ENCODE measurements around the gene EIF1. TPM values are rescaled to one million over a fixed set of nuclear protein-coding genes. Genes with fewer than 3 reads are reported as not detected.

The EIF1 gene
- total RNA-seq, 4 donors from 2014 or later = 222 to 842 (median 375) TPM

DNA sequence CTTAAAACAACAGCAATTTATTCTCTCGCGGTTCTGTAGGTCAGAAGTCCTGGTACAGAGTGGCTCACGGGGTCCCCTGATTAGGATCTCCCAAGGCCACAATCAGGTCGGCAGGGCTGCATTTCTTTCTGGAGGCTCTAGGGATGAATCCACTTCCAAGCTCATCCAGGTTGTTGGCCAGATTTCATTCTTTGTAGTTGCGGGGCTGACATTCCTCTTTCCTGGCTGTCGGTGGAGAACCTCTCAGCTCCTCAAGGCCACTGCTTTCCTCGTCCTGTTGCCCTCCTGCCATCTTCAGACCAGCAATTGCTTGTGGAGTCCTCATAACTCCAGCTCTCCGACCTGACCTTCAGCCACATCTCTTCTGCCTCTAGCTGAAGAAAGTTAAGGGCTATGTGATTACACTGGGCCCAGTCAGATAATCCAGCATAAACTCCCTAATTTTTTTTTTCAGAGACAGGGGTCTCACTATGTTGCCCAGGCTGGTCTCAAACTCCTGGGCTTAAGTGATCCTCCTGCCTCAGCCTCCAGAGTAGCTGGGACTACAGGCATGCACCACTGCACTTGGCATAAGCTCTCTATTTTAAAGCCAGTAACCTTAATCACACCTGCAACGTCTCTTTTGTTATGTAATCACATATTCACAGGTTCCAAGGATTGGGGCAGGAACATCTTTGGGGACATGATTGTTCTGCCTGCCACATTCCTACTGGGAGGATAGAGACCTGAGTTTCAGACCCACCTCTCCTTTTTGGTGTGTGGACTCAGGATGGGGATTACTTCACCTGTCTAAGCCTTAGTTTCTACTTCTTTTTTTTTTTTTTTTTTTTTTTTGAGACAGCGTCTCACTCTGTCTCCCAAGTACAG, 19.4 kb downstream of the EIF1 start:
- Histone ChIP-seq H3K27ac (no peak overlapping the region), H3K9me3 (no peaks in the 10 kb centered on the region), H3K36me3 (no peaks in the 10 kb centered on the region), H3K27me3 (no peaks in the 10 kb centered on the region), H3K4me3 (no peak overlapping the region), H3K4me1 (no peaks in the 10 kb centered on the region)
- ATAC-seq = no peak
- intact Hi-C loops (cut with DNase I; ENCODE audit: low total_unique reads) = no loop called here
- no peak for TF ChIP-seq POLR2A (IDR thresholded peaks at IDR 0.05)
- TF ChIP-seq, protein P1, sequence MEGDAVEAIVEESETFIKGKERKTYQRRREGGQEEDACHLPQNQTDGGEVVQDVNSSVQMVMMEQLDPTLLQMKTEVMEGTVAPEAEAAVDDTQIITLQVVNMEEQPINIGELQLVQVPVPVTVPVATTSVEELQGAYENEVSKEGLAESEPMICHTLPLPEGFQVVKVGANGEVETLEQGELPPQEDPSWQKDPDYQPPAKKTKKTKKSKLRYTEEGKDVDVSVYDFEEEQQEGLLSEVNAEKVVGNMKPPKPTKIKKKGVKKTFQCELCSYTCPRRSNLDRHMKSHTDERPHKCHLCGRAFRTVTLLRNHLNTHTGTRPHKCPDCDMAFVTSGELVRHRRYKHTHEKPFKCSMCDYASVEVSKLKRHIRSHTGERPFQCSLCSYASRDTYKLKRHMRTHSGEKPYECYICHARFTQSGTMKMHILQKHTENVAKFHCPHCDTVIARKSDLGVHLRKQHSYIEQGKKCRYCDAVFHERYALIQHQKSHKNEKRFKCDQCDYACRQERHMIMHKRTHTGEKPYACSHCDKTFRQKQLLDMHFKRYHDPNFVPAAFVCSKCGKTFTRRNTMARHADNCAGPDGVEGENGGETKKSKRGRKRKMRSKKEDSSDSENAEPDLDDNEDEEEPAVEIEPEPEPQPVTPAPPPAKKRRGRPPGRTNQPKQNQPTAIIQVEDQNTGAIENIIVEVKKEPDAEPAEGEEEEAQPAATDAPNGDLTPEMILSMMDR (IDR thresholded peaks at IDR 0.05 in 4 of 5, conservative IDR thresholded peaks at IDR 0.05 in 1 of 5) = no peak
- no peak for DNase-seq
- in situ Hi-C loops (cut with MboI; ENCODE audit: low sequenced_read_pairs in 4 of 4) = no loop called here

DNA sequence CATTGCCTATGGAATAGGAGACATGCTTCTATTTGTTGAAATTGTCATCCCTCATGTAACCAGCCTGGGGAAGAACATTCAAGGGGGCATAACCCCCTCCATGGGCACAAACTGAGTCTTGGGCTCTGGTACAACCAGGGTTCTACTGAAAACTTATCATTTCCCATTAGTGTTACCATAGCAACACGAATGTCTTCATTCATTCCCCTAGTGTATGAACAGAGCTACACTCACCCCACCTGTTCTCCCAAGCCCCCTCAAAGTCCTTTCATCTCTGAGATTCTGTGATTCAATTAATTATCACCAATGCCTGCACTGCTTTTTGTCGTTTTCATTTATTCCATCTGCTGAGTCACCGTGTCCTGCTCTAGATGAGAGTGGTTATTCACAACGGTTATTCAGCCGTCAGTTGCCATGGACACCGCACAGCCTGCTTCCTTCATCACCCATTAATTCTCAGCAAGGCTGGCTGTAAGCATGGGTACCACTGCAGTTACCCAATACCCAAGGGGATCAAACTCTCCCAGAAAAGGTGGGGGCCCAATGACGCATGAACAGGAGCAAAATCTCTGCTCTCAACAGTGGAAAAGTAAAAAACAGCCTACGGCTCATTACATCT, 21.9 kb downstream of the EIF1 start:
- ATAC-seq (no peak), DNase-seq (no peak)
- Histone ChIP-seq H3K4me1 (no peaks in the 10 kb centered on the region), H3K27me3 (no peaks in the 10 kb centered on the region), H3K27ac (no peak overlapping the region), H3K9me3 (no peaks in the 10 kb centered on the region), H3K4me3 (no peak overlapping the region), H3K36me3 (no peaks in the 10 kb centered on the region)
- no peak for TF ChIP-seq POLR2A (IDR thresholded peaks at IDR 0.05)
- TF ChIP-seq, protein P1 (IDR thresholded peaks at IDR 0.05 in 4 of 5, conservative IDR thresholded peaks at IDR 0.05 in 1 of 5) = no peak
- intact Hi-C loops (cut with DNase I; ENCODE audit: low total_unique reads) = no loop called here
- in situ Hi-C loops (cut with MboI; ENCODE audit: low sequenced_read_pairs in 4 of 4) = no loop called here

DNA sequence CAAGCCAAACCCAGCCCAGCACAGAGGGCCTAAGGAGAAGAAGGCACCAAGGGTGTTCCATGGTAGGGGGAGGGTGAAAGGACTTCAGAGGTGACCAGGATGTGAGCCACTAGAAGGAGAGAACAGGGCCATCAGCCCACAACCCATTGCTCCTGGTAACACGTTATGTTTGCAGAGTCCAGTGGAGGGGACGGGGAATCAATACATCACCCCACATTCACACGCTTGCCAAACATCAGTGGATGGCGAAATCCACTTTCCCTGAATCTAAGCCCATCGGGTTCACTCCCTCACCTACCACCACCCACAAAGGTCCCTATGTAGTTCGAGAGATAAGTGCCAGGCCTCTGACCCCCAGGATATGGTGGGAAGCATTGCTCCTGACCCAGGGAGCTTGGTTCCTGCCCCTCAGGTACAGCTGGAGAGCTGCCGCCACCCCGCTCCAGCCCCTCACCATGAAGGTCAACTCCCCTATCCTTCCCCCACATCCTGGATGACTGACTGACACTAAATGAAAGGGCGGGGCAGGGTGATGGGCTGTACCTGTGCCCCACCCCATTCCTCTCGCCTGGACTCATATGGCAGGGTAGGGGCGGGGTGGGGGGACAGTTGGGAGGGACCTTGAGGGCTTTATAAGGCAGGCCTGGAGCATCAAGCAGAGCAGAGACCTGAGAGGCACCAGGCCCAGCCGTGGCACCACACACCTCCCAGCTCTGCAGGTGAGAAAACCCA, 23.1 kb downstream of the EIF1 start, which contains the start of gene GAST:
GAST (plus strand) TSS at position 663 of the 732 bp plus-strand sequence. CDS start 3,106 bp downstream, outside the sequence.
- Histone ChIP-seq H3K4me3 (no peak within 1 kb of the TSS), H3K27me3 (no peaks in the 10 kb centered on the region), H3K36me3 (no peaks in the 10 kb centered on the region), H3K27ac (no peak within 1 kb of the TSS), H3K9me3 (no peaks in the 10 kb centered on the region), H3K4me1 (no peaks in the 10 kb centered on the region)
- TF ChIP-seq, protein P1 (IDR thresholded peaks at IDR 0.05 in 4 of 5, conservative IDR thresholded peaks at IDR 0.05 in 1 of 5) = no peak
- TF ChIP-seq POLR2A (IDR thresholded peaks at IDR 0.05) = no peak
- in situ Hi-C loops (cut with MboI; ENCODE audit: low sequenced_read_pairs in 4 of 4) = no loop called here
- intact Hi-C loops (cut with DNase I; ENCODE audit: low total_unique reads) = no loop called here
- ATAC-seq (no peak), DNase-seq (no peak)

DNA sequence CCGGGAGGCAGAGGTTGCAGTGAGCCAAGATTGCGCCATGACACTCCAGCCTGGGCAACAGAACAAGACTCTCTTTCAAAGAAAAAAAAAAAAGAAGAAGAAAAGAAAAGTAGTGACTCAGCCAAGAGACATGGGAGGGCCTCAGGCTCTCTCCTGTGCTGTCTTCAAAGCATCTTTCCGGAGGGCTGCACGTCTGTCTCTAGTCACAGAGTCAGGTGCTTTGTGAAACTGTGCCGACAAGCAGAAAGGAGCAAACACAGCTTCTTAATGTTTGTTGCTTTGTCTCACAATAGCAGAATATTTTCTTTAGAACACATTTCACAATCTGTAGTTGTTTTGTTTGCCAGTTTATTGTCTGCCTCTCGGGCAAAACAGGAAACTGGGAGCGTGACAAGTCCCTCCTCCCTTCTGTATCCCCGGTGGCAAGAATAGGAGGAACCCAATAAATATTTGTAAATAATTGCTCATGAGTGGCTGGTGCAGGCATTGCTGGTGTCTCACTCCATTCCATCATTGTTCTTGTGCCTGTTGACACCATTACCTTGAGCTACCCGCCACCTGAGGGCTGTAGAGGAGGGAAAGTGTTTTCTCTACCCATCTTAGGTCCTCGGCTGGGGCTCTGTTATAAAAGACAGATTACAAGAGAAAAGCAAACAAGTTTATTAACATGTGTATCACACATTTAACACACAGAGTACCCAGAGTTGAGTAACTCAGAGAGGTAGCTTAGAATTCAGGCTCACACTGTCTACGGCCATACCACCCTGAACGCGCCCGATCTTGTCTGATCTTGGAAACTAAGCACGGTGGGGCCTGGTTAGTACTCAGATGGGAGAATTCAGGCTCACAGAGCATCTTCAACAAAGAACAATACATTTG, 29.0 kb downstream of the EIF1 start:
- Histone ChIP-seq H3K4me3 (no peak overlapping the region), H3K27me3 (no peaks in the 10 kb centered on the region), H3K36me3 (no peaks in the 10 kb centered on the region), H3K9me3 (no peaks in the 10 kb centered on the region), H3K27ac (no peak overlapping the region), H3K4me1 (no peaks in the 10 kb centered on the region)
- intact Hi-C loops (cut with DNase I; ENCODE audit: low total_unique reads) (no loop called here), in situ Hi-C loops (cut with MboI; ENCODE audit: low sequenced_read_pairs in 4 of 4) (no loop called here)
- DNase-seq (no peak), ATAC-seq (peak in 1 of 2 donors; percentile 33)
- no peak for TF ChIP-seq POLR2A (IDR thresholded peaks at IDR 0.05)
- TF ChIP-seq, protein P1 (IDR thresholded peaks at IDR 0.05 in 4 of 5, conservative IDR thresholded peaks at IDR 0.05 in 1 of 5) = no peak

Measured in gastrocnemius medialis (tissue), 4 donors.